Measurements from ENCODE around the gene GDI2.
A peak's percentile ranks its signal among the peaks of the same experiment; 100 is the strongest.
"Not testable (repeated sequence)": the region's sequence is repeated elsewhere in the genome, so short reads cannot be mapped to it uniquely, and the experiment has no call there.

The GDI2 gene

DNA sequence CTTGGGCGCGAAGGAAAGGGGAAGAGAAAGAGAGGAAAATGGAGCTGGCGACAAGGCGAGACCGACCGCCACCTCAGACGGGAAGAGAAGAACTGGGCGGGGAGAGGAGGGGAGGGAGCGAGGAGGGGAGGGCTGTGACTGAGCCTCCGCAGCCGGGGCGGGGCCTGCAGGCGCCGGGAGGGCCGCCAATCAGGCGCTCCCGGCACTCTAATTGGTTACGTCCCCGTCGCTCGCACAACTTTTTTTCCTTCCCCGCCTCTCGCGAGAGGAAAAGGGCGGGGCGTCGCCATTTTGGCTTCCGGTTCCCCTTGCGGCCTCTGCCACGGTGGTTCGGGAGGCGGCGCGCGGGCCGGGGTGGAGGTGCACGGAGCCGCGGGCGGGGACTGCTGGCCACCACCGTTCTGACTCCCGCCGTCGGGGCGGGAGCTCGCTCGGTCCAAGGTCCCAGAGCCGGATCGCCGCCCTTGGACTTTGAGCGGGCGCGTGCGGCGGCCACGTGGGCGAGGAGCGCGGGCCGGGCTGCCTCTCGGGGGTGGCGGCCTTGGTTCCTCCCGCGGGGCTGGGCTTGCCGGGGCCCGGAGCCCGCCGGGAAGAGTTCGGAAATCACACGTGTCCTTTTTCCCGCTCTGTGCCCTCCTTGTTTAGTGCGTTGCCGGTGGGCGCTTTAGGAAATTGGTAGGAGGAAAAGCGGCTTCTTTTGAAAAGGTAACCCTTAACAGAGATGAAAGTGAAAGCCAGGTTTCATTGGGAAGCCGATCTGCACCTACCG lies at the start of gene GDI2:
Gene GDI2, minus strand, starts transcription at position 94 of the 769 bp plus-strand sequence. CDS start 176 bp downstream, outside the sequence.
- peak; percentile 94 to 96 for DNase-seq (ENCODE audit: low read depth in 2 of 2)

DNA sequence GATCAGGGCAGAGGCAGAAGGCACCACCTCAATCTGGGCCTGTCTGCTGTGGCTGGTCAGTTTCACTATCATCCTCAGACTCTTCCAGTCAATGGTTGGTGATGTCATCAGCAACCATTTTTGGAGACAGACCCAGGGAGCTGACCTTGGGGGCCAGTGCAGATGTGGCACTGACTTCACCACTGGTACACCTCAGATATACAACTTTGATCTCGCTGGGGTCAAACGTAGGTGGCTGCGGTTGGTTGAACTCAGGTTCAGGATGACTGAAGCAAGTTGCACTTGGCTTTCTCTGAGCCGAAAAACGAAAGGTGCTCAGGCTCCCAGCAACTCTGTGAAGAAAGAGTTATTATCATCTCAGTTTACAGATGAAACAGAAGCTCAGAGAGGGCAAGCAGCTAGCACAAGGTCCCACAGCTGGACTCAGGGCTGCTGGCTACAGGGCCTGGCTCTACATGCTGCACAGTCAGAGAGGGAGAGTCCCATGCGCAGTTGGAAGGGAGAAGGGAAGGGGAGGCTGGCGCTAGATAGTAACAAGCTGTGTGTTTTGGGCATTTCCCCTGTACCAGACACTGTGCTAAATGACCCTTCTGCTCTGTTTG lies 49.2 kb upstream of the GDI2 start:
- peak in 1 of 2 donors; percentile 20 for DNase-seq (ENCODE audit: low read depth in 2 of 2)

DNA sequence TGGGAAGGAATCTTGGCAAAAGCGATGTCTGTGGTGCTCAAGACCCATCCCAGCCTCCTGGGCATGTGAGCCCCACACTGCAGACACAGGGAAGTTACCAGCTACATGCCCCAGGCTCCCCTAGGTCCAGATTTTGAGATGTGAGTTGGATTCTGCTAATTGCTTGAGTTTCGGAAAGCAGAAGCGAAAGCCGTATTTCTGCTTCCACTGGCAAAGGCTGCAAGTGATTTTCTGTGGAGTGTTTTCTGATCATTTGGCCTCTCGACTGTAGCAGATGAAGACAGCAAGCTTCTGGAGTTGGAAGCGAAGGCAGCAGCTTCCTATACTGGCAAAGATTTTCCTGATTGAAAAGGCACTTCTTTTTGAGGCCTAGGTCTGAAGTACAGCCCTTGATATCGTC lies 46.8 kb upstream of the GDI2 start:
- no peak for DNase-seq (ENCODE audit: low read depth in 2 of 2)

- DNase-seq (ENCODE audit: low read depth in 2 of 2), result no peak
Measured at GRCh38 chr10:5858811-5859210, 45.6 kb upstream of the GDI2 start.

DNA sequence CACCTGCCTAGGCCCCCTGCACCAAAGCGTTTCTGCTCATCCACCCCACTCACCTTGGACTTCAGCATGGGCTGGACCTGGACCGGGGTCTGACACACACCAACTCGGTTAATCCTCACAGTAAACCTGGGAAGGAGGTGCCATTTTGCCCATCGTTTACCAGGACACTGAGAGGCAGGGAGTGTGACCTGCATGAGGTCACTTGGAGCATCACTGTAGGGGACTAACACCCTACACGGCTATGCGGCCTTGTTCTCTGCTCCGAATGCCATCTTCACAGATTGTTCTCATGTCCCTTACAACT lies 43.4 kb upstream of the GDI2 start:
- DNase-seq (ENCODE audit: low read depth in 2 of 2), result no peak

- DNase-seq (ENCODE audit: low read depth in 2 of 2), result no peak
Measured at GRCh38 chr10:5855979-5856700, 42.9 kb upstream of the GDI2 start.

GRCh38 chr10:5854131-5854475 lies 40.9 kb upstream of the GDI2 start:
- no peak for DNase-seq (ENCODE audit: low read depth in 2 of 2)

DNA sequence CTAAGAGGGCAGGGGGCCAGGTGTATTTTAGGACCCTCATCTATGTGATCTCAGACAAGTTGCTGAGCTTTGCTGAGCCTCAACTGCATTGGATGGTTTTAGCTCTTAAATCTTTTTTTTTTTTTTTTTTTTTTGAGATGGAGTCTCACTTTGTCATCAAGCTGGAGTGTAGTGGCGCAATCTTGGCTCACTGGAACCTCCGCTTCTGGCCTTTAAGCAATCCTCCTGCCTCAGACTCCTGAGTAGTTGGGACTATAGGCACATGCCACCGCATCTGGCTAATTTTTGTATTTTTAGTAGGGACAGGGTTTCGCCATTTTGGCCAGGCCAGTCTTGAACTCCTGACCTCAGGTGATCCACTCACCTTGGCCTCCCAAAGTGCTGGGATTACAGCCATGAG lies 33.4 kb upstream of the GDI2 start:
- not testable (repeated sequence) for DNase-seq (ENCODE audit: low read depth in 2 of 2)

DNA sequence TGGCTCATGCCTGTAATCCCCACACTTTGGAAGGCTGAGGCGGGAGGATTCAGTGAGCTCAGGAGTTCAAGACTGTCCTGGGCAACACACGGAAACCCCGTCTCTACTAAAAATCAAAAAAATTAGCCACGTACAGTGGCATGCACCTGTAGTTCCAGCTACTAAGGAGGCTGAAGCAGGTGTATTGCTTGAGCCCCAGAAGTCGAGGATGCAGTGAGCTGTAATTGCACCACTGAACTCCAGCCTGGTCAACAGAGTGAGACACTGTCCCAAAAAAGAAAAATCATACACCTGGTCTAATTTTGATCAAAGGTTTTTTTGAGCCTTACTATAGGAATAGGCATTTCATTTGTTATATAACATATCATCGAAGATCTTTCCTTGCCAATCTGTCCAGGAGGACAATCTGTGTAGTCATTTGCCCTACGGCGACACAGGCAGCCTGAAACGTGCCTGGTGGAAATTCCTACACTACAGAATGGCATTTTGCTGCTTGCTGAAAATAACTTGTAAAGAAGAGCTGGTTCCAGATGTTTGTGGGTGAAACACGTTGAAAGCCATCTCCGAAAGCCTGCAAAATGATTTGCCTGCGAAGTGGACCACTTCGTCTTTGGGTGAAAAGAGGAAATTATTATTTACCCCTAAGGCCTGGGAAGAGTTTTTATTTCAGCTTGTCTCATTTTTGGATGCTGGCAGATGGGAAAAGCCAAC lies 31.3 kb upstream of the GDI2 start:
- DNase-seq (ENCODE audit: low read depth in 2 of 2), result no peak

DNA sequence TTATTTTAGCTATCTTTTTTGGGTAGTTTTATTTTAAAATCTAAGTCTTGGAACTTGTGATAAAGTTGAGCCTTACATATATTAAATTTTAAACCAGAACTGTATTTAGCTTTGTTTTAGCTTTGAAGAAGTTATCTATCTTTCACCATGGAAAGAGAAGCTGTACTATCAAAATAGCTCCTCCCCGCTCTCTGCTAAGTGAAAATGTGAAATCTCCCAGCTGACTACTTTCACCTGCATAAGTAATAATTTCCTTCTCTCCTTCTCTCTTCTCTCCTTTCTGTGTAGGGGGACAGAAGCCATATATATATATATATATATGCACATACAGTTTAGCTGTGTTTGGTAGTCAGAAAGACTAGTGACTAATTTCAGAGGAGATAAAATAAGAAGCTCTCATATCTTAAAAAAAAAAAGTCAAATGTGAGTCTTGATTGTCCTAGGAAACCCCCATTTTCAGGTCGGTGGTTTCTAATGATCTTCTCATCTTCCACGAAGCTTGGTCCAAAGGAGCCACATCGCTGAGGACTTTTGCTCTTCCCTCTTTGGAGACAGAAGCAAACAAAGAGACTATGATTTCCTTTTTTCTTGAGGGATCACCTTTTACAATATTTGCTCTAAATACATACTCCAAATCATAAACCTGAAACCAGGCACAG lies 30.6 kb upstream of the GDI2 start:
- DNase-seq (ENCODE audit: low read depth in 2 of 2), result no peak

- DNase-seq (ENCODE audit: low read depth in 2 of 2), result no peak
Measured at GRCh38 chr10:5841965-5842364, 28.7 kb upstream of the GDI2 start.

DNA sequence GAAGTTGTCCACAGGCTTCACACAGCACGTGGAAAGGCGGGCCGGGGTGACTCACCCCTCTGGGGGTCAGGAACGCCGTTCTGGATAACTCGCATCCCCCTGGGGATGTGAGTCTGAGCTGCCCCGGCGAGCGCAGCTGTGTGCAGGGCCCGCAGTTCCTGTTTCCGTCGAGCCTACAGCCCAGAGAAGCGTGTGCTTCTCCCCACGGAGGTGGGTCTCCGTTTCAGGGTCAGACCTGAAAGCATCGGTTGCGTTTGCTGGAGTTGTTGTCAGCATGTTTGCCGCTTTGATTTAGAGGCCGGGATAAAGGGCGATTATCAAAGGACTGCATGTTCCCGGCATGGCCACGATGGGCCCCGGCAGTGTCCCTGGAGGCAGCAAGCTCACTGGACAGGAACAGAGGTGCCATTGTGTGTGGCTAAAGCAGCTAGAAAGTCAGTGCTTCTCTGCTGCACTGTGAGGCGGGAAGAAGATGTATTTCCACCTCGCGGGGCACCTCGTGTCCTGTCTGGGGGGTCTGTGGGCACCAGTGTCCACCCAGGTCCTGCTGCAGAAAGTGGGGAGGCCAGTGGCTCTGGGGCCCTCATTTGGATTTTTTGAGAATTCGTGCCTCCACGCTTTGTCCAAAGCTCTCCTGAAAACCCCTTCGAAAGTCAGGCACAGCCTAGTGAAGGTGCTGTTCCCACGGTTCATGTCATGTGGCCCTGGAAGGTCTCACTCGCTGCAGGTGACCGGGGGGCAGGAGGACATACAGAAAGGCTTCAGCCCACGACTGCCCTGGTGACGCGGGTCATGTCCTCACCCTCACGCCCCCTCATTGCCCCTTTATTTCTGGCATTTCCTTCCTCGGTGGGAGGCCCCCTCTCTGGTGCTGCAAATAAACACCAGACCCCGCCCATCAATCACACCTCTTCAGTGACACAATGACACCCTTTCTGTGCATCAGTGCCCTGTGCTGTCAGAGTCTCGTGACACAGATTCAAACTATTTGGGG lies 27.4 kb upstream of the GDI2 start:
- DNase-seq (ENCODE audit: low read depth in 2 of 2), result no peak

- not testable (repeated sequence) for DNase-seq (ENCODE audit: low read depth in 2 of 2)
Measured at GRCh38 chr10:5836181-5836580, 22.9 kb upstream of the GDI2 start.

DNA sequence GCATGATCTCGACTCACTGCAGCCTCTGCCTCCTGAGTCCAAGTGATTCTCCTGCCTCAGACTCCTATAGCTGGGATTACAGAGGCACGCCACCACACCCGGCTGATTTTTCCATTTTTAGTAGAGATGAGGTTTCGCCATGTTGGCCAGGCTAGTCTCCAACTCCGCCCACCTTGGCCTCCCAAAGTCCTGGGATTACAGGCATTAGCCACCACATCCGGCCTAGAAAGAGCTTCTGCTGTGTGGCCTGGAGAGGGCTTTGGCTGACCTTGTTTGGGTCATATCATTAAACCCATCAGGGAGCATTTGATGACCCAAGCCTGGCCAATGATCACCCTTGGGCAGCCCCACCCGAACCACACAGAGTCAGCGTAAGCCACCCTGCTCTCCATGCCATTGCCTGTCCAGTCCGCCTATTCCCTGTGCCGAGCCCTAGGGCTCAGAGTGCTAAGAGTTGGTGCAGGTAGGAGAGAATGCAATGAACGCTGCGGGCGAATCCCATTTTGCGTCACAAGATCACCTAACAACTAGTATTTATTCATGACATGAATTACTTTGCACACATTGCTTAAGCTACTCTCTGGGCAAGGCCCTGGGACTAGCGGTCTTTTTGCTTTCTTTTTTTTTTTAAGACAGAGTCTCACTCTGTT lies 22.3 kb upstream of the GDI2 start:
- no peak for DNase-seq (ENCODE audit: low read depth in 2 of 2)

GRCh38 chr10:5833814-5834213 lies 20.6 kb upstream of the GDI2 start:
- no peak for DNase-seq (ENCODE audit: low read depth in 2 of 2)

DNA sequence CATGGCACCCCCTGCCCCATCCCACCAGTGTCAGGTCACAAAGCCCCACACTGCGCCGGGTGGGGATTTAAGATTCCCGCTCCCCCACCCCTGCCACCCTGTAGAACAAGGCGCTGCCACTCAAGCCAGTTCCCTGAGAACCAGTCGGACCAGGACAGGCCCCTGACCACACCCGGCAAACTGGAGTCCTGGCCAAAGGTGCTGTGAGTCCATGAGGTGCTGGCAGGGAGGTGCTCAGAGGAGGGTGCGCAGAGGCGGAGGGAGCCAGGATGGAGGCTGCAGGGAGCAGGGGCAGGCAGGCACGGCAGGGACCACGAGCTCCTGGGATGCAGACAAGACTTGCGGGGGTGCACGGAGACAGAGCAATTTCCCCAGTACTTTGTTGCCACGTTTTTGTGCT lies 19.7 kb upstream of the GDI2 start:
- DNase-seq (ENCODE audit: low read depth in 2 of 2), result no peak

GRCh38 chr10:5831446-5831782 lies 18.2 kb upstream of the GDI2 start:
- DNase-seq (ENCODE audit: low read depth in 2 of 2), result no peak

DNA sequence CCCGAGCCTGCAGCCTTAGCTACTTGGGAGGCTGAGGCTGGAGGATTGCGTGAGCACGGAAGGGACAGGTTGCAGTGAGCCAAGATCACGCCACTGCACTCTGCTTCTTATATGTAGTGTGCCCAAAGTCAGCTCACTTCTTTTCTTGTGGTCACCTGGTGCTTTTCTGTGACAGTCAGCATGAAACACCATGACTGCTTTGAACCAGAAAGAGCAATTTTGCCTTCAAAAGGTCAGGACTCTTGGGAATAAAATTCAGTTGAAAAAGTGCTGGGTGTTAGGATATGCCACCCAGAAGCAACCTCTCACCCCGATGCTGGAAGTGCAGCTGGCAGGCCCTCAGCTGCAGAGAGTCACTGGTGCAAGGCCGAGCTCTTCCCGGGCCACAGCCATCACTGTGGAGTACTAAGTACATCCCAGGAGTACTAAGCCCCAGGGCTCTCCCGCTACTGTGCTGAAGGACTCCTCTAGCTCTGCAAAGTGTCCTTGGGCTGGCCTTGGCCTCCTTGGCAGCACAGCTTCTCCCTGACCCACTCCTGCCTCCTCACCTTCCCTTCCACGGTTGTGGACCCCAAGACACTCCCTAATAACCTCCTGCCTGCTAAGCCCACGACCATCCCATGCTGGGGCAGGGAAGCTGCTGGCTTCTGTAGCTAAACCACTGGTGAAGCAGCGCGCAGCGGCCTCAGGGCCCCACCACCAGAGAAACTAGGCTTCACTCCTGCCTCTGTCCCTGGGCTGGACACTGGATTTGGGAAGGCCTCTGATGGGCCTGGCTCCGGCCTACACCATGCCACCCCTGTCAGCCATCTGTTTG lies 17.6 kb upstream of the GDI2 start:
- no peak for DNase-seq (ENCODE audit: low read depth in 2 of 2)

DNA sequence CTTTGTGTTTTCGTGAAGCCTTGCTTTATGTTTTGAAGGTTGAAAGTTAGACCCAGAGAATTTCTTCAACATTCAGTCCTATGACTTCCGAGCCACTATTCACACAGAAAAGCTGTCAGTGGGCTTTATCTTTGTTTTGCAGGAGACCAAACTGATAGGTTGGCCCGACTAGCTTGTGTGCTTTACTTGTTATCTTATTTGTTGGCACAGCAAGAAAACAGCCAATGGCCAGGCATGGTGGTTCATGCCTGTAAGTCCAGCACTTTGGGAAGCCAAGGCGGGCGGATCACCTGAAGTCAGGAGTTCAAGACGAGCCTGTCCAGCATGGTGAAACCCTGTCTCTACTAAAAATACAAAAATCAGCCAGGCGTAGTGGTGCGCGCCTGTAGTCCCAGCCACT lies 16.0 kb upstream of the GDI2 start:
- DNase-seq (ENCODE audit: low read depth in 2 of 2), result no peak

DNA sequence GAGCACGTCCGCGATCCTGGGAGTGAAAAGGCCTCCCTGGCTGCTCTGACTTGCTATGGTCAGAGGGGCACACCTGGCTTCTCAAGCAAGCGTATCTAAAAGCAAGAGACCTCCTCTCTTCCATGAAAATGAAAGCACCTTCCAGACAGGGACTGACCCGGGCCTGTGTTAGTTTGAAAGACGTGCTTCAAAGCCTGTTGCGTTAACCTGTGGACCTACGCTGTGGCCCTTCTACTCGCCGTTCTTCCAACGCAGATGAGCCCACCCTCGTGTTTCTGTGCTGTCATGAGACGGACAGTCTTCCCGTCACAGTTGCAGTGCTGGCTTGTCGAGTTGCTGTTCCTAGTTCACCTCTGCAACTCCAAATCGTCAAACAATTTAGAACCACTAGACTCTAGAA lies 15.5 kb upstream of the GDI2 start:
- no peak for DNase-seq (ENCODE audit: low read depth in 2 of 2)

All from stimulated activated CD8-positive, alpha-beta memory T cell treated with anti-CD3 and anti-CD28 coated beads, Interleukin-15, amount 100 ng/mL, for 48 hours (primary cell).